Spleen (tissue), 11 donors: Measurements from ENCODE around the gene DENND1A. TPM values are rescaled to one million over a fixed set of nuclear protein-coding genes. Genes with fewer than 3 reads are reported as not detected.
A peak's percentile ranks its signal among the peaks of the same experiment; 100 is the strongest.

Experiments
- DNase-seq: peaks from one replicate; pipeline ENCODE4 v3.0.0-alpha.2; 2020
- H3K27ac ChIP-seq, 8 donors: fragments of 200-600 bp; sonication (generic) in 7 of 8; 1 replicate in 4 of 8; 2 replicates in 4 of 8; pipeline versions ENCODE4 v1.5.0 to v1.8.0; 2016 to 2021; ENCODE audit warnings: inconsistent platforms in 4 of 8, mild to moderate bottlenecking in 4 of 8, moderate library complexity in 1 of 8
- H3K27me3 ChIP-seq, 7 donors: fragments of 200-600 bp; sonication (generic) in 6 of 7; replicated peaks in 1 of 7; 1 replicate in 4 of 7; 2 replicates in 3 of 7; pipeline versions ENCODE4 v1.5.0 to v1.8.0; 2016 to 2021; ENCODE audit warnings: inconsistent platforms in 3 of 7, mild to moderate bottlenecking in 1 of 7
- H3K36me3 ChIP-seq, 6 donors: fragments of 200-600 bp; sonication (generic) in 5 of 6; 1 replicate in 4 of 6; 2 replicates in 2 of 6; pipeline versions ENCODE4 v1.5.0 to v1.8.0; 2016 to 2021; ENCODE audit warnings: inconsistent platforms in 2 of 6
- H3K4me1 ChIP-seq, 6 donors: fragments of 200-600 bp; sonication (generic) in 5 of 6; 1 replicate in 3 of 6; 2 replicates in 3 of 6; pipeline versions ENCODE4 v1.5.0 to v1.8.0; 2016 to 2021; ENCODE audit warnings: inconsistent platforms in 3 of 6
- H3K4me3 ChIP-seq, 8 donors: fragments of 200-600 bp; sonication (generic) in 7 of 8; 1 replicate in 4 of 8; 2 replicates in 4 of 8; pipeline versions ENCODE4 v1.5.0 to v1.8.0; 2016 to 2021; ENCODE audit warnings: inconsistent platforms in 4 of 8, mild to moderate bottlenecking in 4 of 8, moderate library complexity in 2 of 8
- H3K9me3 ChIP-seq, 8 donors: fragments of 200-600 bp; sonication (generic) in 7 of 8; 1 replicate in 4 of 8; 2 replicates in 4 of 8; pipeline versions ENCODE4 v1.5.0 to v1.8.0; 2016 to 2021; ENCODE audit warnings: inconsistent platforms in 4 of 8
- POLR2A ChIP-seq, 3 donors: fragments of 450-650 bp; IDR thresholded peaks; one replicate each; pipeline ENCODE4 v1.5.1; 2017; ENCODE audit warnings: antibody characterized with exemption in 3 of 3, mild to moderate bottlenecking in 1 of 3
- POLR2AphosphoS5 ChIP-seq, 3 donors: sonication (generic); formaldehyde crosslinking; IDR thresholded peaks; one replicate each; pipeline ENCODE4 v1.5.1; 2017; ENCODE audit warnings: antibody characterized with exemption in 3 of 3
- WGBS, 5 donors: extraction: QIAGEN DNeasy Blood & Tissue Kit in 3 of 5; methylation state at CpG; one replicate each; pipeline versions ENCODE4 v1.1.5 to v1.1.7; 2013 to 2018; 5-methylcytosine and 5-hydroxymethylcytosine counted together
- intact Hi-C: fragments of 100-400 bp; cut with DNase I; formaldehyde crosslinking; loops from one replicate; pipeline ENCODE4 v1.15.0; 2023; ENCODE audit warnings: low total_unique reads
- polyA plus RNA-seq, 3 donors: library from polyadenylated mRNA; stranded (reverse); fragments of 200-250 nt; gene quantifications; one replicate each; pipeline ENCODE4 v1.2.1, GENCODE V29; 2013
- total RNA-seq, 7 donors: library from RNA; depleted of rRNA in 3 of 7; stranded (reverse); fragments of >200 nt in 3 of 7; fragmentation: NEBNext Ultra II Directional in 4 of 7; extraction: Animal tissue kit (Norgen Biotek cat#: 25700) in 4 of 7; gene quantifications; one replicate each; pipeline versions ENCODE4 v1.1.0 to v1.2.1, GENCODE V29; 2016 to 2021
- TF ChIP-seq, protein P1 (sequence below), 11 experiments: fragments of 200-600 bp in 7 of 11; fragments of 450-650 bp in 4 of 11; sonication (generic) in 4 of 11; IDR thresholded peaks in 8 of 11; conservative IDR thresholded peaks in 3 of 11; 1 replicate in 7 of 11; 2 replicates in 4 of 11; pipeline versions ENCODE4 v1.4.0 to v1.8.0; 2016 to 2021; ENCODE audit warnings: antibody characterized with exemption in 11 of 11, inconsistent platforms in 4 of 11, mild to moderate bottlenecking in 1 of 11
- donor health status: healthy with polysubstance abuse.
- donor health status: DM: no; HTN: no; CAD: no; lungs with moderate emphysema.
- donor health status: DM: no; HTN: no; CAD: no.
- donor health status: Bipolar disorder and iron deficiency.
- donor health status: healthy.
- donor health status: DM: no; HTN: no; CAD: no.
- donor health status: DM: yes; HTN: yes; CAD: no.

Gene DENND1A
- total and polyA plus RNA-seq, 10 donors = 5.4 to 59.3 (median 48.8) TPM

DNA sequence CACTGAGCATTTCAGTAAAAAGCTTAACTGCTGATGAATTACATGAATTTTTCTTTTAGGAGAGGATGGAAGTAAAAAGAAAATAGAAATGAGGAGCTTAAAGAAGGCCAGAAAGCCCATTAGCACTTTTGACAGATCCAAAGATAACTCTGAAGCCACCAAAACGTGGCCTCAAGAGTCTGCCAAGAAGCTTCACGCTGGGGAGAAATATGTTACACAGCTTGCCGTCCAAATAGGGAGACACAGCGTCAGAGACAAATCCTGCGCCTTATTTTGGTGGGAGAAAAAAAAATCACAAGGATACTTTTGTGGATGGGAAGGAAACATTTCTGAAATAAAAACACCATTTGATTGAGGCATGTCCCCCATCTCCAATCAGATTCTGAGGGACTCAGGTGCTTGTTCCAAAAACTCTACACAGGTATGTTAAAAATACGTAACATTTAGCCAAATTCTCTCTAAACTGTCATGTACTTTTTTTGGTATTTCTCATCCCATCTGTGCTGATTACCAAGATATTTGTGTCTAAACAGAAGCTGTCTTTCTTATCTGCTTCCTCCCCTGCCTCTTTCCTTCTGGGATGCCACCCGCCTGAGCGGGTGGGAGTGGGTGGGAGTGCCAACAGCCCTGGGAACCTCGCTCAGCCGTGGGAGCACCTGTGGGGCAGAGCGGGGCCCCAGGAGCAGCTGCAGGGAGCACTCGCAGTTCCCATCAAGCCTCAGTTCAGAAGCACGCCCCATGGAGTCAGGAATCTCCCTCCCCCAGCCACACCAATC, 275.5 kb downstream of the DENND1A start:
- WGBS, 5 donors = 90 to 94% (median 91%) methylated on average over 13 of the region's 13 CpGs
- H3K4me3 ChIP-seq = no peak overlapping the region
- TF ChIP-seq, protein P1, sequence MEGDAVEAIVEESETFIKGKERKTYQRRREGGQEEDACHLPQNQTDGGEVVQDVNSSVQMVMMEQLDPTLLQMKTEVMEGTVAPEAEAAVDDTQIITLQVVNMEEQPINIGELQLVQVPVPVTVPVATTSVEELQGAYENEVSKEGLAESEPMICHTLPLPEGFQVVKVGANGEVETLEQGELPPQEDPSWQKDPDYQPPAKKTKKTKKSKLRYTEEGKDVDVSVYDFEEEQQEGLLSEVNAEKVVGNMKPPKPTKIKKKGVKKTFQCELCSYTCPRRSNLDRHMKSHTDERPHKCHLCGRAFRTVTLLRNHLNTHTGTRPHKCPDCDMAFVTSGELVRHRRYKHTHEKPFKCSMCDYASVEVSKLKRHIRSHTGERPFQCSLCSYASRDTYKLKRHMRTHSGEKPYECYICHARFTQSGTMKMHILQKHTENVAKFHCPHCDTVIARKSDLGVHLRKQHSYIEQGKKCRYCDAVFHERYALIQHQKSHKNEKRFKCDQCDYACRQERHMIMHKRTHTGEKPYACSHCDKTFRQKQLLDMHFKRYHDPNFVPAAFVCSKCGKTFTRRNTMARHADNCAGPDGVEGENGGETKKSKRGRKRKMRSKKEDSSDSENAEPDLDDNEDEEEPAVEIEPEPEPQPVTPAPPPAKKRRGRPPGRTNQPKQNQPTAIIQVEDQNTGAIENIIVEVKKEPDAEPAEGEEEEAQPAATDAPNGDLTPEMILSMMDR (IDR thresholded peaks at IDR 0.05 in 8 of 11, conservative IDR thresholded peaks at IDR 0.05 in 3 of 11) = no peak
- TF ChIP-seq POLR2A (IDR thresholded peaks at IDR 0.05) (no peak), POLR2AphosphoS5 (IDR thresholded peaks at IDR 0.05) (peak in 1 of 3 donors; percentile 53)
- no peak overlapping the region for H3K27ac ChIP-seq
- H3K27me3 ChIP-seq = no peaks in the 10 kb centered on the region
- H3K9me3 ChIP-seq = no peaks in the 10 kb centered on the region
- H3K36me3 ChIP-seq = peaks cover 0 to 50% (median 5%) of the 10 kb centered on the region in 6 donors
- DNase-seq = no peak
- intact Hi-C loops = no loop called here
- peaks cover 0 to 17% (median 9%) of the 10 kb centered on the region in 6 donors for H3K4me1 ChIP-seq

DNA sequence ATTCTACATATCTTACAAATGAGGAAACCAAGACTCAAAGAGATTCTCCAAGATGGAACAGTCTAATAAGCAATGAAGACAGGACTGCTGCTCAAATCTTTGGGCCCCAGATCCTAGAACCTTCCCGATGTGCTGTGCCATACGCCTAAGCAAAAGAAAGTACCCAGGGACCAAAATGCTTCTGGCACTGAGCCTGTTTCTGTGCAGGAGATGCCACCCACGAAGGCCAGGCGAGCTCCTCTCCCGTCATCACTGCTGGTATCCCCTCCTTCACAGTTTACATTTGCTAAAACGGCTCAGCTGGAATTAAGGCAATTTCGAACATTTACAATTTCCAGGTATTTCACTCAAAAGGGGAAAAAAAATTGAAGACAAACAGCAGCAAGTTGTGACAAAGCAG, 277.5 kb downstream of the DENND1A start:
- Histone ChIP-seq H3K4me1 (peaks cover 0 to 11% (median 0%) of the 10 kb centered on the region in 6 donors), H3K9me3 (no peaks in the 10 kb centered on the region), H3K36me3 (peaks cover 0 to 51% (median 5%) of the 10 kb centered on the region in 6 donors), H3K27ac (no peak overlapping the region), H3K4me3 (no peak overlapping the region), H3K27me3 (no peaks in the 10 kb centered on the region)
- no peak for DNase-seq
- TF ChIP-seq, protein P1 (IDR thresholded peaks at IDR 0.05 in 8 of 11, conservative IDR thresholded peaks at IDR 0.05 in 3 of 11) = no peak
- TF ChIP-seq POLR2A (IDR thresholded peaks at IDR 0.05) = no peak
- TF ChIP-seq POLR2AphosphoS5 (IDR thresholded peaks at IDR 0.05) = no peak
- intact Hi-C loops = no loop called here
- 93 to 99% (median 95%) methylated on average over 7 of the region's 7 CpGs for WGBS, 5 donors

- H3K27me3 ChIP-seq = no peaks in the 10 kb centered on the region
- peaks cover 0 to 11% (median 0%) of the 10 kb centered on the region in 6 donors for H3K4me1 ChIP-seq
- H3K4me3 ChIP-seq = no peak overlapping the region
- TF ChIP-seq, protein P1 (IDR thresholded peaks at IDR 0.05 in 8 of 11, conservative IDR thresholded peaks at IDR 0.05 in 3 of 11) = no peak
- TF ChIP-seq POLR2AphosphoS5 (IDR thresholded peaks at IDR 0.05) = no peak
- TF ChIP-seq POLR2A (IDR thresholded peaks at IDR 0.05) = no peak
- no peaks in the 10 kb centered on the region for H3K9me3 ChIP-seq
- intact Hi-C loops = no loop called here
- no peak overlapping the region for H3K27ac ChIP-seq
- DNase-seq = no peak
- WGBS, 5 donors = 96 to 98% (median 97%) methylated on average over 5 of the region's 5 CpGs
- H3K36me3 ChIP-seq = peaks cover 0 to 56% (median 5%) of the 10 kb centered on the region in 6 donors
Measured at GRCh38 chr9:123651871-123652270, 278.1 kb downstream of the DENND1A start.

- peaks cover 0 to 61% (median 5%) of the 10 kb centered on the region in 6 donors for H3K36me3 ChIP-seq
- peaks cover 0 to 11% (median 0%) of the 10 kb centered on the region in 6 donors for H3K4me1 ChIP-seq
- no peaks in the 10 kb centered on the region for H3K27me3 ChIP-seq
- 92 to 97% (median 96%) methylated on average over 8 of the region's 8 CpGs for WGBS, 5 donors
- intact Hi-C loops = no loop called here
- no peak for TF ChIP-seq POLR2A (IDR thresholded peaks at IDR 0.05)
- TF ChIP-seq, protein P1 (IDR thresholded peaks at IDR 0.05 in 8 of 11, conservative IDR thresholded peaks at IDR 0.05 in 3 of 11) = no peak
- no peak for TF ChIP-seq POLR2AphosphoS5 (IDR thresholded peaks at IDR 0.05)
- no peak overlapping the region for H3K4me3 ChIP-seq
- H3K27ac ChIP-seq = no peak overlapping the region
- no peaks in the 10 kb centered on the region for H3K9me3 ChIP-seq
- no peak for DNase-seq
Measured at GRCh38 chr9:123651273-123651672, 278.7 kb downstream of the DENND1A start.
